Pancreas (tissue), 10 donors: ENCODE results near the gene ARHGAP10. TPM values are rescaled to one million over a fixed set of nuclear protein-coding genes. Genes with fewer than 3 reads are reported as not detected.

Source experiments
- ATAC-seq, 4 donors: fragments of 200-7000 bp; cut with Tn5 transposase; one replicate each; pipeline versions ENCODE4 v1.8.0 to v1.9.1; 2020; ENCODE audit warnings: mild to moderate bottlenecking in 4 of 4, moderate library complexity in 4 of 4
- DNase-seq, 6 donors: peaks; one replicate each; pipeline ENCODE4 v3.0.0-alpha.2; 2020
- FAIRE-seq: peaks from 2 replicates; lab custom pipeline; 2012; peaks lifted over from hg19 to GRCh38; lab: Jason Lieb, UNC
- H3K27ac ChIP-seq, 4 donors: fragments of 200-600 bp; sonication (generic); 1 replicate in 3 of 4; 2 replicates in 1 of 4; pipeline versions ENCODE4 v1.5.0 to v1.8.0; 2020
- H3K27me3 ChIP-seq, 4 donors: fragments of 200-600 bp; one replicate each; pipeline ENCODE4 v1.8.0; 2021
- H3K36me3 ChIP-seq, 3 donors: fragments of 200-600 bp; sonication (generic) in 1 of 3; one replicate each; pipeline versions ENCODE4 v1.5.0 to v1.8.0; 2020 to 2021
- H3K4me1 ChIP-seq, 3 donors: fragments of 200-600 bp; one replicate each; pipeline ENCODE4 v1.8.0; 2021
- H3K4me3 ChIP-seq, 4 donors: fragments of 200-600 bp; sonication (generic) in 2 of 4; one replicate each; pipeline versions ENCODE4 v1.5.0 to v1.8.0; 2020 to 2021
- H3K9me3 ChIP-seq, 4 donors: fragments of 200-600 bp; one replicate each; pipeline ENCODE4 v1.8.0; 2021
- CTCF ChIP-seq, 4 donors: fragments of 200-600 bp; sonication (generic) in 3 of 4; IDR thresholded peaks; one replicate each; pipeline versions ENCODE4 v1.5.0 to v1.8.0; 2021; ENCODE audit warnings: antibody characterized with exemption in 4 of 4
- WGBS, 2 donors: extraction: QIAGEN DNeasy Blood & Tissue Kit; methylation state at CpG; one replicate each; pipeline ENCODE4 v1.1.7; 2013; 5-methylcytosine and 5-hydroxymethylcytosine counted together
- intact Hi-C, 3 donors: fragments of 100-400 bp; cut with DNase I; formaldehyde crosslinking; loops; one replicate each; pipeline versions ENCODE4 v1.11.1 to v1.14.2; 2022
- polyA plus RNA-seq, 2 donors: library from polyadenylated mRNA; stranded (reverse); fragments of 200-250 nt; gene quantifications; one replicate each; pipeline ENCODE4 v1.2.3, GENCODE V29; 2013
- total RNA-seq, 6 donors: library from RNA; stranded (reverse); fragmentation: NEBNext Ultra II Directional in 4 of 6; extraction: Animal tissue kit (Norgen Biotek cat#: 25700) in 4 of 6; gene quantifications; one replicate each; pipeline versions ENCODE4 v1.2.1 to v1.2.4, GENCODE V29; 2021 to 2023
- donor health status: healthy with polysubstance abuse.
- donor health status: DM: no; HTN: no; CAD: no; lungs with moderate emphysema.
- donor health status: DM: no; HTN: no; CAD: no.
- donor health status: control.
- donor health status: control.
- donor health status: Bipolar disorder and iron deficiency.
- donor health status: DM: yes; HTN: yes; CAD: no.
- donor health status: DM: no; HTN: no; CAD: no.
- donor health status: DM: no; HTN: no; CAD: no.
- donor health status: DM: yes; HTN: yes; CAD: no.

ARHGAP10 gene
- total and polyA plus RNA-seq, 8 donors: 6.3 to 14.8 (median 8.7) TPM

GRCh38 chr4:147747787-147748454 is 16.0 kb downstream of the ARHGAP10 start:
- Histone ChIP-seq H3K27me3 (no peaks in the 10 kb centered on the region), H3K4me3 (no peak overlapping the region), H3K9me3 (no peaks in the 10 kb centered on the region), H3K36me3 (no peaks in the 10 kb centered on the region), H3K27ac (peak overlapping the region in 1 of 4 donors; percentile 3), H3K4me1 (peaks cover 3 to 30% (median 9%) of the 10 kb centered on the region in 3 donors)
- DNase-seq (peak in 4 of 6 donors; percentile 33 to 68 (median 36)), FAIRE-seq (no peak), ATAC-seq (peak; percentile 85 to 96 (median 90))
- 52 to 59% methylated on average over 5 of the region's 5 CpGs for WGBS, 2 donors
- intact Hi-C loops: no loop called here
- TF ChIP-seq CTCF (IDR thresholded peaks at IDR 0.05): no peak

GRCh38 chr4:147749811-147750321 is 18.0 kb downstream of the ARHGAP10 start:
- TF ChIP-seq CTCF (IDR thresholded peaks at IDR 0.05): no peak
- H3K27me3 ChIP-seq: no peaks in the 10 kb centered on the region
- FAIRE-seq: no peak
- no peak overlapping the region for H3K4me3 ChIP-seq
- intact Hi-C loops: no loop called here
- peaks cover 3 to 36% (median 9%) of the 10 kb centered on the region in 3 donors for H3K4me1 ChIP-seq
- no peak for DNase-seq
- no peaks in the 10 kb centered on the region for H3K9me3 ChIP-seq
- no peaks in the 10 kb centered on the region for H3K36me3 ChIP-seq
- WGBS, 2 donors: 38 to 39% methylated on average over 3 of the region's 3 CpGs
- no peak overlapping the region for H3K27ac ChIP-seq
- no peak for ATAC-seq

GRCh38 chr4:147753047-147753446 is 21.2 kb downstream of the ARHGAP10 start:
- peaks cover 3 to 40% (median 9%) of the 10 kb centered on the region in 3 donors for H3K4me1 ChIP-seq
- H3K27ac ChIP-seq: no peak overlapping the region
- no peaks in the 10 kb centered on the region for H3K36me3 ChIP-seq
- no peak overlapping the region for H3K4me3 ChIP-seq
- FAIRE-seq: no peak
- no peaks in the 10 kb centered on the region for H3K27me3 ChIP-seq
- TF ChIP-seq CTCF (IDR thresholded peaks at IDR 0.05): no peak
- H3K9me3 ChIP-seq: no peaks in the 10 kb centered on the region
- WGBS, 2 donors: 79 to 87% methylated on average over 4 of the region's 4 CpGs
- intact Hi-C loops: no loop called here
- ATAC-seq: no peak
- no peak for DNase-seq

- no peaks in the 10 kb centered on the region for H3K36me3 ChIP-seq
- no peak overlapping the region for H3K4me3 ChIP-seq
- H3K9me3 ChIP-seq: no peaks in the 10 kb centered on the region
- ATAC-seq (peak in 3 of 4 donors; percentile 60 to 75 (median 65)), FAIRE-seq (no peak), DNase-seq (no peak)
- no peaks in the 10 kb centered on the region for H3K27me3 ChIP-seq
- H3K4me1 ChIP-seq: peaks cover 0 to 32% (median 9%) of the 10 kb centered on the region in 3 donors
- H3K27ac ChIP-seq: peak overlapping the region in 1 of 4 donors; percentile 32
- WGBS, 2 donors: 43 to 44% methylated on average over 3 of the region's 3 CpGs
- intact Hi-C loops: no loop called here
- no peak for TF ChIP-seq CTCF (IDR thresholded peaks at IDR 0.05)
Observed at GRCh38 chr4:147754037-147754445, 22.2 kb downstream of the ARHGAP10 start.
